GM12878 (cell line): Measurements from ENCODE around the gene ZFAND2A. TPM values are rescaled to one million over a fixed set of nuclear protein-coding genes. Genes with fewer than 3 reads are reported as not detected.
A peak's percentile ranks its signal among the peaks of the same experiment; 100 is the strongest.

Experiments used
- ATAC-seq: fragments of 200-7000 bp; cut with Tn5 transposase; 3 replicates; pipeline ENCODE4 v1.9.1; 2020; ENCODE audit warnings: mild to moderate bottlenecking, moderate library complexity
- BruUV-seq: library from RNA; stranded (reverse); fragments of 400-500 nt; replicated peaks from 2 replicates; lab custom pipeline; 2021; lab: Mats Ljungman, UMichigan
- CTCF ChIA-PET: fragments of 300-600 bp; sonication (Branson Sonifier 250); formaldehyde crosslinking; extraction: SDS; loops from one replicate; lab custom pipeline; 2021; ENCODE audit warnings: inconsistent platforms; lab: Yijun Ruan, JAX
- POLR2A ChIA-PET: fragments of 350-600 bp; formaldehyde crosslinking; extraction: SDS; loops from one replicate; lab custom pipeline; 2021; ENCODE audit warnings: inconsistent platforms; lab: Charles Lee
- RAD21 ChIA-PET: fragments of 300-600 bp; sonication (Branson Sonifier 250); formaldehyde crosslinking; loops from one replicate; lab custom pipeline; 2023; ENCODE audit warnings: antibody characterized with exemption; ENCODE audit not compliant: unreplicated experiment; lab: Charles Lee
- SMC1A ChIA-PET: fragments of 300-600 bp; sonication (Branson Sonifier 250); formaldehyde crosslinking; loops from one replicate; lab custom pipeline; 2023; ENCODE audit not compliant: unreplicated experiment, uncharacterized antibody; lab: Charles Lee
- DNase-seq: peaks from one replicate; pipeline ENCODE4 v3.0.0-alpha.2; 2011; ENCODE audit warnings: low read depth, low spot score
- FAIRE-seq: peaks from 3 replicates; lab custom pipeline; 2011; peaks lifted over from hg19 to GRCh38; lab: Jason Lieb, UNC
- H2AFZ ChIP-seq: 2 replicates; pipeline ENCODE4 v1.6.0; 2011; ENCODE audit warnings: low read depth, low read length, control low read depth; ENCODE audit not compliant: control insufficient read depth
- H3K27ac ChIP-seq: 2 replicates; pipeline ENCODE4 v1.5.1; 2011; ENCODE audit warnings: control low read depth; ENCODE audit not compliant: control insufficient read depth, insufficient read depth
- H3K27me3 ChIP-seq, 2 experiments: replicated peaks in 1 of 2; 2 replicates each; pipeline versions ENCODE4 v1.6.0 to v1.6.1; 2011; ENCODE audit warnings: low read length in 1 of 2; ENCODE audit not compliant: control insufficient read depth in 2 of 2, insufficient read depth in 2 of 2
- H3K36me3 ChIP-seq, 2 experiments: 2 replicates each; pipeline ENCODE4 v1.5.1; 2011; ENCODE audit warnings: low read length in 1 of 2; ENCODE audit not compliant: control insufficient read depth in 2 of 2, insufficient read depth in 2 of 2
- H3K4me1 ChIP-seq: 2 replicates; pipeline ENCODE4 v1.6.1; 2011; ENCODE audit warnings: mild to moderate bottlenecking, low read length, moderate library complexity, mixed read lengths; ENCODE audit not compliant: control insufficient read depth, insufficient read depth
- H3K4me2 ChIP-seq: 2 replicates; pipeline ENCODE4 v1.6.0; 2011; ENCODE audit warnings: control low read depth; ENCODE audit not compliant: control insufficient read depth, insufficient read depth
- H3K4me3 ChIP-seq: fragments of 200-600 bp; sonication (generic); 2 replicates; pipeline ENCODE4 v1.5.1; 2016
- H3K79me2 ChIP-seq: 2 replicates; pipeline ENCODE4 v1.6.0; 2011; ENCODE audit warnings: low read length; ENCODE audit not compliant: control insufficient read depth, insufficient read depth
- H3K9ac ChIP-seq: 2 replicates; pipeline ENCODE4 v1.8.0; 2011; ENCODE audit warnings: low read length, control low read depth, mixed read lengths; ENCODE audit not compliant: control insufficient read depth, insufficient read depth
- H3K9me3 ChIP-seq: replicated peaks from 3 replicates; pipeline ENCODE4 v1.5.1; 2011; ENCODE audit warnings: mild to moderate bottlenecking, low read length; ENCODE audit not compliant: control insufficient read depth, insufficient read depth
- H4K20me1 ChIP-seq: 2 replicates; pipeline ENCODE4 v1.6.0; 2011; ENCODE audit not compliant: control insufficient read depth, insufficient read depth
- ASH2L ChIP-seq: fragments of 300-600, 200-600 bp; sonication (generic); IDR thresholded peaks from 2 replicates; pipeline ENCODE4 v1.6.1; 2017; ENCODE audit warnings: low read depth, mild to moderate bottlenecking, borderline replicate concordance
- EED ChIP-seq: sonication (generic); IDR thresholded peaks from 2 replicates; pipeline ENCODE4 v1.6.1; 2016; ENCODE audit warnings: antibody characterized with exemption, low read depth
- EZH2 ChIP-seq: IDR thresholded peaks from 2 replicates; pipeline ENCODE4 v1.6.1; 2012; ENCODE audit warnings: low read depth, mild to moderate bottlenecking, control low read depth, inconsistent platforms, low read length, borderline replicate concordance; ENCODE audit not compliant: control insufficient read depth
- HDGF ChIP-seq: fragments of 450-650 bp; IDR thresholded peaks from 2 replicates; pipeline ENCODE4 v1.6.1; 2016; ENCODE audit warnings: antibody characterized with exemption
- IKZF2 ChIP-seq, 2 experiments: fragments of 450-650 bp; IDR thresholded peaks; 2 replicates each; pipeline ENCODE4 v1.6.1; 2017; ENCODE audit warnings: mild to moderate bottlenecking in 2 of 2, moderate library complexity in 2 of 2
- IRF4 ChIP-seq: IDR thresholded peaks from 2 replicates; pipeline ENCODE4 v1.6.1; 2011; ENCODE audit warnings: low read depth, low read length
- NFIC ChIP-seq: IDR thresholded peaks from 2 replicates; pipeline ENCODE4 v1.6.1; 2012; ENCODE audit warnings: low read depth, mild to moderate bottlenecking, inconsistent platforms, low read length, moderate library complexity
- NFXL1 ChIP-seq: fragments of 450-650 bp; IDR thresholded peaks from 2 replicates; pipeline ENCODE4 v1.6.1; 2017; ENCODE audit warnings: antibody characterized with exemption, mild to moderate bottlenecking, borderline replicate concordance
- NR2F1 ChIP-seq: fragments of 450-650 bp; conservative IDR thresholded peaks from 2 replicates; pipeline ENCODE4 v1.6.1; 2017; ENCODE audit warnings: mild to moderate bottlenecking
- RUNX3 ChIP-seq: IDR thresholded peaks from 2 replicates; pipeline ENCODE4 v1.6.1; 2012; ENCODE audit warnings: low read length, inconsistent platforms
- TBL1XR1 ChIP-seq: IDR thresholded peaks from 2 replicates; pipeline ENCODE4 v1.6.1; 2012; ENCODE audit warnings: low read depth, low read length, improper control_type of control experiment
- USF1 ChIP-seq: IDR thresholded peaks from 2 replicates; pipeline ENCODE4 v1.6.1; 2011; ENCODE audit warnings: borderline replicate concordance, low read depth, mild to moderate bottlenecking, moderate library complexity, mixed read lengths, low read length; ENCODE audit not compliant: insufficient read depth; ENCODE audit errors: extremely low read length
- YBX1 ChIP-seq: fragments of 450-650 bp; IDR thresholded peaks from 2 replicates; pipeline ENCODE4 v1.6.1; 2016; ENCODE audit warnings: antibody characterized with exemption
- ZNF207 ChIP-seq: fragments of 450-650 bp; IDR thresholded peaks from 2 replicates; pipeline ENCODE4 v1.6.1; 2014; ENCODE audit warnings: antibody characterized with exemption, mild to moderate bottlenecking, borderline replicate concordance
- ZNF274 ChIP-seq: IDR thresholded peaks from one replicate; pipeline ENCODE4 v1.8.0; 2011; ENCODE audit not compliant: insufficient read length, insufficient read depth
- WGBS: methylation state at CpG from one replicate; pipeline ENCODE4 v1.1.6; 2016; ENCODE audit warnings: low lambda C conversion rate; ENCODE audit not compliant: insufficient replicate concordance, insufficient coverage; ENCODE audit errors: missing lambda C conversion rate; 5-methylcytosine and 5-hydroxymethylcytosine counted together
- in situ Hi-C: fragments of 300-500 bp; cut with MboI; formaldehyde crosslinking; loops from 9 replicates; pipeline ENCODE4 v1.14.3; 2018; ENCODE audit warnings: mixed read lengths
- intact Hi-C: fragments of 100-400 bp; cut with micrococcal nuclease; formaldehyde crosslinking; loops from one replicate; pipeline ENCODE4 v1.14.2; 2022; ENCODE audit not compliant: unreplicated experiment
- polyA plus RNA-seq, 11 experiments: library from polyadenylated mRNA; depleted of rRNA in 4 of 11; unstranded in 6 of 11; stranded (reverse) in 5 of 11; fragments of >200 nt; fragmentation: Nextera tagmentation in 4 of 11; fragmentation: Illumina TruSeq in 1 of 11; extraction: Ambion mirVana in 4 of 11; extraction: Trizol in 1 of 11; gene quantifications; 1 replicate in 1 of 11; 2 replicates in 10 of 11; pipeline versions ENCODE4 v1.2.1 to v1.2.3, GENCODE V29; 2011 to 2016; ENCODE audit warnings: inconsistent platforms in 2 of 11, missing spikeins in 2 of 11, low read depth in 1 of 11
- total RNA-seq, 4 experiments: library from RNA; depleted of rRNA in 3 of 4; stranded (reverse); fragments of >200 nt in 3 of 4; fragmentation: Illumina TruSeq in 1 of 4; extraction: Trizol in 1 of 4; gene quantifications; 2 replicates each; pipeline versions ENCODE4 v1.2.1 to v1.2.3, GENCODE V29; 2013 to 2021

The ZFAND2A gene
- total and polyA plus RNA-seq, 10 of the 15 experiments (the other 5 are each of a cell fraction or from before 2014, with no cell fraction given): 14.8 to 39.9 (median 20.8) TPM

- intact Hi-C loops: no loop called here
Observed at GRCh38 chr7:1121886-1122831, 37.8 kb downstream of the ZFAND2A start.

GRCh38 chr7:1121476-1121875, 38.5 kb downstream of the ZFAND2A start:
- ATAC-seq: no peak
- ChIA-PET RAD21 (no interaction called here), POLR2A (no interaction called here), SMC1A (no interaction called here), CTCF (no interaction called here)
- H3K9ac ChIP-seq: no peak overlapping the region
- H3K9me3 ChIP-seq: no peaks in the 10 kb centered on the region
- WGBS: 98% methylated on average over 14 of the region's 14 CpGs
- no peak overlapping the region for H3K4me3 ChIP-seq
- in situ Hi-C loops: no loop called here
- intact Hi-C loops: no loop called here
- 0 out of 2 replicates have a peak, but pooled peaks cover 3% of the 10 kb centered on the region for H3K4me1 ChIP-seq
- no TSS peak for BruUV-seq
- FAIRE-seq: no peak
- peaks cover 2 to 6% of the 10 kb centered on the region in 2 experiments for H3K36me3 ChIP-seq
- no peaks in the 10 kb centered on the region for H3K79me2 ChIP-seq
- no peak overlapping the region for H3K27ac ChIP-seq
- no peak for DNase-seq
- H2AFZ ChIP-seq: no peak overlapping the region
- no peaks in the 10 kb centered on the region for H3K27me3 ChIP-seq
- H3K4me2 ChIP-seq: no peak overlapping the region
- H4K20me1 ChIP-seq: no peaks in the 10 kb centered on the region
- TF ChIP-seq HDGF (no peak), NR2F1 (no peak), EZH2 (no peak), TBL1XR1 (no peak), YBX1 (no peak), NFIC (no peak), IKZF2 (IDR thresholded peaks at IDR 0.05) (no peak), EED (no peak), NFXL1 (no peak), ZNF274 (no peak), ASH2L (no peak), IRF4 (no peak), ZNF207 (no peak)

More at GRCh38 chr7:1121886-1122831, 37.8 kb downstream of the ZFAND2A start:
- Histone ChIP-seq H3K9me3 (no peaks in the 10 kb centered on the region), H3K4me3 (no peak overlapping the region), H2AFZ (no peak overlapping the region), H3K27ac (no peak overlapping the region), H3K4me1 (0 out of 2 replicates have a peak, but pooled peaks cover 3% of the 10 kb centered on the region), H3K36me3 (peaks cover 7 to 9% of the 10 kb centered on the region in 2 experiments), H3K9ac (no peak overlapping the region), H3K79me2 (no peaks in the 10 kb centered on the region), H3K27me3 (no peaks in the 10 kb centered on the region), H4K20me1 (no peaks in the 10 kb centered on the region), H3K4me2 (no peak overlapping the region)
- ChIA-PET POLR2A (interaction anchor here (1.2 kb wide), 1 partner anchor 15 kb away, joined by 3 read pairs; no protein-coding TSS in a partner anchor), SMC1A (no interaction called here), RAD21 (no interaction called here), CTCF (interaction anchor here (0.7 to 1.6 kb wide), 2 partner anchors 14 to 22 kb away, joined by 4 to 5 read pairs; no protein-coding TSS in a partner anchor)
- TF ChIP-seq RUNX3 (no peak), USF1 (peak; percentile 23)
- 87% methylated on average over 28 of the region's 28 CpGs for WGBS
- BruUV-seq: no TSS peak
- no peak for ATAC-seq
- no peak for FAIRE-seq
- in situ Hi-C loops: no loop called here
- DNase-seq: no peak
